K562 (cell line): Measurements from ENCODE around the gene DALRD3. TPM values are rescaled to one million over a fixed set of nuclear protein-coding genes. Genes with fewer than 3 reads are reported as not detected.

ENCODE experiments used
- C11orf30 ChIP-seq: fragments of 450-650 bp; IDR thresholded peaks from 2 replicates; pipeline ENCODE4 v1.6.1; 2016; ENCODE audit warnings: low read depth, mild to moderate bottlenecking
- CBX2 ChIP-seq: fragments of 200-600 bp; sonication (generic); IDR thresholded peaks from one replicate; pipeline ENCODE4 v1.6.1; 2012; ENCODE audit warnings: mild to moderate bottlenecking, low read length, inconsistent platforms; ENCODE audit not compliant: insufficient read depth, poor library complexity, severe bottlenecking
- EP400 ChIP-seq: fragments of 450-650 bp; IDR thresholded peaks from 2 replicates; pipeline ENCODE4 v1.6.1; 2017; ENCODE audit warnings: antibody characterized with exemption, mild to moderate bottlenecking, moderate library complexity
- ETV6 ChIP-seq, 3 experiments: fragments of 150-350 bp in 1 of 3; sonication (generic) in 1 of 3; formaldehyde crosslinking in 1 of 3; IDR thresholded peaks; 2 replicates each; pipeline versions ENCODE4 v1.6.1 to v1.8.0; 2014 to 2022; ENCODE audit warnings: borderline replicate concordance in 2 of 3, low read depth in 2 of 3, antibody characterized with exemption in 1 of 3, low read length in 1 of 3, mild to moderate bottlenecking in 1 of 3, missing genetic modification reagents in 1 of 3
- FOXK1 ChIP-seq: sonication (generic); formaldehyde crosslinking; IDR thresholded peaks from 2 replicates; pipeline ENCODE4 v1.8.0; 2022; ENCODE audit warnings: missing genetic modification reagents, mild to moderate bottlenecking, borderline replicate concordance
- HBP1 ChIP-seq: fragments of 450-650 bp; formaldehyde crosslinking; IDR thresholded peaks from 2 replicates; pipeline ENCODE4 v1.4.0; 2022; ENCODE audit warnings: missing genetic modification characterization
- HSF4 ChIP-seq: fragments of 250-450 bp; sonication (Bioruptor Pico); IDR thresholded peaks from 2 replicates; pipeline ENCODE4 v2.1.2; 2022; ENCODE audit warnings: mild to moderate bottlenecking, moderate library complexity, borderline replicate concordance
- PHTF2 ChIP-seq: fragments of 250-450 bp; sonication (Bioruptor Pico); IDR thresholded peaks from 2 replicates; pipeline ENCODE4 v1.5.0; 2021; ENCODE audit warnings: mild to moderate bottlenecking
- PML ChIP-seq: IDR thresholded peaks from 2 replicates; pipeline ENCODE4 v1.6.1; 2012; ENCODE audit warnings: low read length, inconsistent platforms
- SOX6 ChIP-seq: fragments of 450-650 bp; IDR thresholded peaks from 2 replicates; pipeline ENCODE4 v1.6.1; 2014; ENCODE audit warnings: mild to moderate bottlenecking
- TRIM24 ChIP-seq, 2 experiments: fragments of 450-650 bp; IDR thresholded peaks; 2 replicates each; pipeline ENCODE4 v1.6.1; 2016
- ZEB2 ChIP-seq: fragments of 450-650 bp; IDR thresholded peaks from 2 replicates; pipeline ENCODE4 v1.6.1; 2016
- ZFP30 ChIP-seq: fragments of 250-450 bp; sonication (Bioruptor Pico); IDR thresholded peaks from 2 replicates; pipeline ENCODE4 v1.8.0; 2022; ENCODE audit warnings: moderate library complexity, mild to moderate bottlenecking, inconsistent platforms, borderline replicate concordance
- ZNF24 ChIP-seq: fragments of 450-650 bp; IDR thresholded peaks from 2 replicates; pipeline ENCODE4 v1.6.1; 2016
- ZNF407 ChIP-seq: fragments of 450-650 bp; IDR thresholded peaks from 2 replicates; pipeline ENCODE4 v1.6.1; 2016; ENCODE audit warnings: low read depth
- ZNF445 ChIP-seq: fragments of 250-450 bp; sonication (Bioruptor Pico); IDR thresholded peaks from 2 replicates; pipeline ENCODE4 v1.4.0; 2020; ENCODE audit warnings: low read depth, mild to moderate bottlenecking, moderate library complexity
- ZNF584 ChIP-seq: fragments of 200-800 bp; sonication (Bioruptor generic); IDR thresholded peaks from 2 replicates; pipeline ENCODE4 v1.6.1; 2016; ENCODE audit warnings: low read depth, mild to moderate bottlenecking, missing genetic modification characterization, missing compliant biosample characterization
- polyA plus RNA-seq, 8 experiments: library from polyadenylated mRNA; depleted of rRNA in 4 of 8; stranded (reverse) in 5 of 8; unstranded in 3 of 8; fragments of >200 nt; fragmentation: Nextera tagmentation in 2 of 8; fragmentation: Illumina TruSeq in 1 of 8; extraction: Ambion mirVana in 2 of 8; extraction: Trizol in 1 of 8; gene quantifications; 2 replicates each; pipeline versions ENCODE4 v1.2.1 to v1.2.3, GENCODE V29; 2011 to 2014; ENCODE audit warnings: inconsistent platforms in 1 of 8, missing spikeins in 1 of 8
- total RNA-seq, 7 experiments: library from RNA; depleted of rRNA in 6 of 7; stranded (reverse); fragments of >200 nt in 6 of 7; fragmentation: Illumina TruSeq in 2 of 7; extraction: Trizol in 2 of 7; gene quantifications; 2 replicates each; pipeline versions ENCODE4 v1.2.1 to v1.2.3, GENCODE V29; 2011 to 2021; ENCODE audit warnings: low replicate concordance in 1 of 7
- TF ChIP-seq, protein P1 (sequence below): fragments of 250-450 bp; sonication (Bioruptor Pico); IDR thresholded peaks from 2 replicates; pipeline ENCODE4 v1.8.0; 2022; ENCODE audit warnings: inconsistent platforms

The DALRD3 gene
- total and polyA plus RNA-seq, 9 of the 15 experiments (the other 6 are each of a cell fraction or from before 2014, with no cell fraction given), result 6.6 to 31.3 (median 14.4) TPM

- TF ChIP-seq, protein P1, sequence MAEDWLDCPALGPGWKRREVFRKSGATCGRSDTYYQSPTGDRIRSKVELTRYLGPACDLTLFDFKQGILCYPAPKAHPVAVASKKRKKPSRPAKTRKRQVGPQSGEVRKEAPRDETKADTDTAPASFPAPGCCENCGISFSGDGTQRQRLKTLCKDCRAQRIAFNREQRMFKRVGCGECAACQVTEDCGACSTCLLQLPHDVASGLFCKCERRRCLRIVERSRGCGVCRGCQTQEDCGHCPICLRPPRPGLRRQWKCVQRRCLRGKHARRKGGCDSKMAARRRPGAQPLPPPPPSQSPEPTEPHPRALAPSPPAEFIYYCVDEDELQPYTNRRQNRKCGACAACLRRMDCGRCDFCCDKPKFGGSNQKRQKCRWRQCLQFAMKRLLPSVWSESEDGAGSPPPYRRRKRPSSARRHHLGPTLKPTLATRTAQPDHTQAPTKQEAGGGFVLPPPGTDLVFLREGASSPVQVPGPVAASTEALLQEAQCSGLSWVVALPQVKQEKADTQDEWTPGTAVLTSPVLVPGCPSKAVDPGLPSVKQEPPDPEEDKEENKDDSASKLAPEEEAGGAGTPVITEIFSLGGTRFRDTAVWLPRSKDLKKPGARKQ (CRISPR knock-in tag), result no peak
- TF ChIP-seq PML (no peak), ZEB2 (peak; percentile 73), ZNF445 (no peak), C11orf30 (peak; percentile 56), ZNF407 (no peak), EP400 (peak; percentile 57; the same call in 1 of the 2 replicates), HBP1 (no peak), FOXK1 (CRISPR knock-in tag) (no peak), PHTF2 (CRISPR knock-in tag) (no peak), SOX6 (no peak), TRIM24 (IDR thresholded peaks at IDR 0.05) (no peak), ZNF584 (CRISPR knock-in tag) (no peak), HSF4 (CRISPR knock-in tag) (no peak), CBX2 (no peak), ETV6 (IDR thresholded peaks at IDR 0.05; ENCODE audit: borderline replicate concordance in 1 of 2, low read depth in 2 of 2, low read length in 1 of 2) (no peak), ETV6 (CRISPR knock-in tag; IDR thresholded peaks at IDR 0.05; ENCODE audit: borderline replicate concordance) (no peak), ZNF24 (no peak), ZFP30 (no peak)
These were observed at the start of gene DALRD3 (continued) for GRCh38 chr3:49017971-49018706.
